ENCODE data around the gene CRKL.
"Not testable (repeated sequence)": the region's sequence is repeated elsewhere in the genome, so short reads cannot be mapped to it uniquely, and the experiment has no call there.

The CRKL gene

DNA sequence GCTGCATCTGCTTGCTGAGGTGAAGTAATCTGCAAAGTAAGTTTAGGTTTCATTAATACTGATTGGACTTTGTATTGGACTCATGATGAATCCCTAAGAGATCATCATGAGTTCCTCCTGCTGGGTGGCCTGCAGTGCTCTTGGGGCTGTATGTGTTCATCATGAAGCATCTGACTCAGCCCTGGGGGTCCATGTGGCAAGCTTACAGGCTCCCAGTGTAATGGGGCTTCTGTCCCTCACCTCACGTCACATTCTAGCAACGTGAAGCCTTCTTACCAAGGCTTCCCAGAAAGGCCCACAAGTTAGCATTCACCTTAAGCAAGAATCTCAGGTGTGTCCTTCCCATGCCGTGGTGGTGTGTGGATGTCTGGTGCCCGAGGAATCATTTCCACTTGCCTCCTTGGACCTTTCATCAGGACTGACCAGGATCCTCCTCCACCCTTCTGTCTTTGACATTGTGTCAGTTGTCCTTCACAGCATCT lies 23.7 kb downstream of the CRKL start:
- TF ChIP-seq, protein P1, sequence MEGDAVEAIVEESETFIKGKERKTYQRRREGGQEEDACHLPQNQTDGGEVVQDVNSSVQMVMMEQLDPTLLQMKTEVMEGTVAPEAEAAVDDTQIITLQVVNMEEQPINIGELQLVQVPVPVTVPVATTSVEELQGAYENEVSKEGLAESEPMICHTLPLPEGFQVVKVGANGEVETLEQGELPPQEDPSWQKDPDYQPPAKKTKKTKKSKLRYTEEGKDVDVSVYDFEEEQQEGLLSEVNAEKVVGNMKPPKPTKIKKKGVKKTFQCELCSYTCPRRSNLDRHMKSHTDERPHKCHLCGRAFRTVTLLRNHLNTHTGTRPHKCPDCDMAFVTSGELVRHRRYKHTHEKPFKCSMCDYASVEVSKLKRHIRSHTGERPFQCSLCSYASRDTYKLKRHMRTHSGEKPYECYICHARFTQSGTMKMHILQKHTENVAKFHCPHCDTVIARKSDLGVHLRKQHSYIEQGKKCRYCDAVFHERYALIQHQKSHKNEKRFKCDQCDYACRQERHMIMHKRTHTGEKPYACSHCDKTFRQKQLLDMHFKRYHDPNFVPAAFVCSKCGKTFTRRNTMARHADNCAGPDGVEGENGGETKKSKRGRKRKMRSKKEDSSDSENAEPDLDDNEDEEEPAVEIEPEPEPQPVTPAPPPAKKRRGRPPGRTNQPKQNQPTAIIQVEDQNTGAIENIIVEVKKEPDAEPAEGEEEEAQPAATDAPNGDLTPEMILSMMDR (IDR thresholded peaks at IDR 0.05; ENCODE audit: low read depth, low read length, poor library complexity, severe bottlenecking): no peak
- TF ChIP-seq EZH2phosphoT487 (IDR thresholded peaks at IDR 0.05; ENCODE audit: borderline replicate concordance, low read length): no peak
- Histone ChIP-seq H3K4me2 (ENCODE audit: low read length) (no peak overlapping the region), H3K4me1 (ENCODE audit: control insufficient read depth, low read length) (peaks cover 29% of the 10 kb centered on the region), H3K4me3 (ENCODE audit: low read length) (no peak overlapping the region), H3K36me3 (ENCODE audit: control insufficient read depth, low read length) (peaks cover 61% of the 10 kb centered on the region), H4K20me1 (ENCODE audit: control insufficient read depth, insufficient read depth, low read depth, low read length) (peaks cover 50% of the 10 kb centered on the region), H3K9me3 (ENCODE audit: control insufficient read depth, insufficient read depth, low read length) (no peaks in the 10 kb centered on the region), H3K27me3 (ENCODE audit: control insufficient read depth, low read length) (no peaks in the 10 kb centered on the region), H3F3A (ENCODE audit: control insufficient read depth, insufficient read depth) (0 out of 2 replicates have a peak, but pooled peaks cover 7% of the 10 kb centered on the region), H3K9me2 (replicated peaks; ENCODE audit: control insufficient read depth, low read length) (no peaks in the 10 kb centered on the region), H3K27ac (ENCODE audit: low read depth, low read length) (no peak overlapping the region), H3K79me2 (ENCODE audit: control insufficient read depth, low read length) (peaks cover 99% of the 10 kb centered on the region)

- H3K4me1 ChIP-seq (ENCODE audit: control insufficient read depth, low read length): peaks cover 24% of the 10 kb centered on the region
- H3K9me2 ChIP-seq (replicated peaks; ENCODE audit: control insufficient read depth, low read length); H3K27ac ChIP-seq (ENCODE audit: low read depth, low read length); H3K4me3 ChIP-seq (ENCODE audit: low read length); H3K4me2 ChIP-seq (ENCODE audit: low read length); H3K9me3 ChIP-seq (ENCODE audit: control insufficient read depth, insufficient read depth, low read length); H3K27me3 ChIP-seq (ENCODE audit: control insufficient read depth, low read length); H3F3A ChIP-seq (ENCODE audit: control insufficient read depth, insufficient read depth): not testable (repeated sequence)
- peaks cover 99% of the 10 kb centered on the region for H3K79me2 ChIP-seq (ENCODE audit: control insufficient read depth, low read length)
- peaks cover 60% of the 10 kb centered on the region for H3K36me3 ChIP-seq (ENCODE audit: control insufficient read depth, low read length)
- peaks cover 45% of the 10 kb centered on the region for H4K20me1 ChIP-seq (ENCODE audit: control insufficient read depth, insufficient read depth, low read depth, low read length)
Observed at GRCh38 chr22:20942203-20942902, 25.1 kb downstream of the CRKL start.

GRCh38 chr22:20943104-20943933 lies 26.1 kb downstream of the CRKL start:
- Histone ChIP-seq H3K4me2 (ENCODE audit: low read length) (no peak overlapping the region), H3K79me2 (ENCODE audit: control insufficient read depth, low read length) (peaks cover 98% of the 10 kb centered on the region), H3K4me3 (ENCODE audit: low read length) (no peak overlapping the region), H3K9me3 (ENCODE audit: control insufficient read depth, insufficient read depth, low read length) (no peaks in the 10 kb centered on the region), H4K20me1 (ENCODE audit: control insufficient read depth, insufficient read depth, low read depth, low read length) (peaks cover 39% of the 10 kb centered on the region), H3K9me2 (replicated peaks; ENCODE audit: control insufficient read depth, low read length) (no peaks in the 10 kb centered on the region), H3K4me1 (ENCODE audit: control insufficient read depth, low read length) (peaks cover 21% of the 10 kb centered on the region), H3F3A (ENCODE audit: control insufficient read depth, insufficient read depth) (no peaks in the 10 kb centered on the region), H3K27me3 (ENCODE audit: control insufficient read depth, low read length) (no peaks in the 10 kb centered on the region), H3K36me3 (ENCODE audit: control insufficient read depth, low read length) (peaks cover 51% of the 10 kb centered on the region), H3K27ac (ENCODE audit: low read depth, low read length) (no peak overlapping the region)
- TF ChIP-seq EZH2phosphoT487 (IDR thresholded peaks at IDR 0.05; ENCODE audit: borderline replicate concordance, low read length): no peak
- TF ChIP-seq, protein P1 (IDR thresholded peaks at IDR 0.05; ENCODE audit: low read depth, low read length, poor library complexity, severe bottlenecking): no peak

DNA sequence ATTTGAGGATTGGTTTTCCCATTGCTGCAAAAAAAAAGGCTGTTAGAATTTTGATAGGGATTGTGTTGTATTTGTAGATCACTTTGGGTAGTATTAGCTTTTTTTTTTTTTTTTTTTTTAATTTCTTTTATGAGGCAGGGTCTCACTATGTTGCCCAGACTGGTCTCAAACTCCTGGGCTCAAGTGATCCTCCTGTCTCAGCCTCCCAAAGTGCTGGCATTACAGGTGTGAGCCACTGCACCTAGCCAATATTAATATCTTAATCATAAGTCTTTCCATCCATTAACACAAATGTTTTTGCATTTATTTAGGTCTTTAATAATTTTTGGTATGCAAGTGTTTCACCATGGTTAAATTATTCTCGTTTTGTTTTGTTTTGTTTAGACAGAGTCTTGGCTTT lies 26.8 kb downstream of the CRKL start:
- Histone ChIP-seq H3K4me2 (ENCODE audit: low read length) (no peak overlapping the region), H3K27ac (ENCODE audit: low read depth, low read length) (no peak overlapping the region), H3K4me3 (ENCODE audit: low read length) (no peak overlapping the region), H4K20me1 (ENCODE audit: control insufficient read depth, insufficient read depth, low read depth, low read length) (peaks cover 41% of the 10 kb centered on the region), H3K27me3 (ENCODE audit: control insufficient read depth, low read length) (no peaks in the 10 kb centered on the region), H3K36me3 (ENCODE audit: control insufficient read depth, low read length) (peaks cover 52% of the 10 kb centered on the region), H3K9me3 (ENCODE audit: control insufficient read depth, insufficient read depth, low read length) (no peaks in the 10 kb centered on the region), H3K4me1 (ENCODE audit: control insufficient read depth, low read length) (peaks cover 18% of the 10 kb centered on the region), H3K79me2 (ENCODE audit: control insufficient read depth, low read length) (peaks cover 98% of the 10 kb centered on the region), H3K9me2 (replicated peaks; ENCODE audit: control insufficient read depth, low read length) (no peaks in the 10 kb centered on the region), H3F3A (ENCODE audit: control insufficient read depth, insufficient read depth) (no peaks in the 10 kb centered on the region)
- TF ChIP-seq, protein P1 (IDR thresholded peaks at IDR 0.05; ENCODE audit: low read depth, low read length, poor library complexity, severe bottlenecking): no peak
- no peak for TF ChIP-seq EZH2phosphoT487 (IDR thresholded peaks at IDR 0.05; ENCODE audit: borderline replicate concordance, low read length)
